A673 (cell line): ENCODE measurements around the gene TAAR8. TPM values are rescaled to one million over a fixed set of nuclear protein-coding genes. Genes with fewer than 3 reads are reported as not detected.
A peak's percentile ranks its signal among the peaks of the same experiment; 100 is the strongest.

Experiments
- BruUV-seq: library from RNA; stranded (reverse); fragments of 400-500 nt; replicated peaks from 2 replicates; lab custom pipeline; 2021; lab: Mats Ljungman, UMichigan
- CTCF ChIA-PET: fragments of 300-600 bp; sonication (Branson Sonifier 250); formaldehyde crosslinking; loops from one replicate; lab custom pipeline; 2022; ENCODE audit warnings: antibody characterized with exemption; lab: Charles Lee
- POLR2A ChIA-PET: fragments of 300-600 bp; sonication (Branson Sonifier 250); formaldehyde crosslinking; loops from one replicate; lab custom pipeline; 2022; ENCODE audit warnings: antibody characterized with exemption; ENCODE audit not compliant: low non-redundant PET; lab: Charles Lee
- DNase-seq: peaks from one replicate; pipeline ENCODE4 v3.0.0-alpha.2; 2015; ENCODE audit warnings: low spot score
- H3K27ac ChIP-seq: fragments of 200-600 bp; sonication (generic); 2 replicates; pipeline ENCODE4 v1.5.1; 2016; ENCODE audit warnings: mixed run types, low read depth, mild to moderate bottlenecking, mixed read lengths, antibody characterized with exemption, low read length; ENCODE audit not compliant: poor library complexity, severe bottlenecking
- H3K27me3 ChIP-seq: fragments of 200-600 bp; sonication (generic); replicated peaks from 2 replicates; pipeline ENCODE4 v1.6.1; 2017; ENCODE audit warnings: mixed run types, low read depth, mild to moderate bottlenecking, mixed read lengths, antibody characterized with exemption, low read length; ENCODE audit not compliant: insufficient read depth, poor library complexity
- H3K36me3 ChIP-seq: fragments of 200-600 bp; sonication (generic); 2 replicates; pipeline ENCODE4 v1.6.1; 2016; ENCODE audit warnings: mixed run types, mild to moderate bottlenecking, mixed read lengths, antibody characterized with exemption, low read length; ENCODE audit not compliant: insufficient read depth, poor library complexity, severe bottlenecking
- H3K4me1 ChIP-seq: fragments of 200-600 bp; sonication (generic); 2 replicates; pipeline ENCODE4 v1.6.1; 2017; ENCODE audit warnings: mixed run types, mild to moderate bottlenecking, mixed read lengths, antibody characterized with exemption, low read length; ENCODE audit not compliant: insufficient read depth, poor library complexity, severe bottlenecking
- H3K4me3 ChIP-seq: fragments of 200-600 bp; sonication (generic); 2 replicates; pipeline ENCODE4 v1.5.1; 2016; ENCODE audit warnings: low read depth, mixed run types, mild to moderate bottlenecking, mixed read lengths, low read length; ENCODE audit not compliant: poor library complexity, severe bottlenecking
- H3K9me3 ChIP-seq: fragments of 200-600 bp; sonication (generic); 2 replicates; pipeline ENCODE4 v1.6.1; 2016; ENCODE audit warnings: mixed run types, low read depth, mild to moderate bottlenecking, mixed read lengths, antibody characterized with exemption, low read length; ENCODE audit not compliant: poor library complexity, severe bottlenecking
- CTCF ChIP-seq: fragments of 300-800, 200-600 bp; sonication (generic); conservative IDR thresholded peaks from 2 replicates; pipeline ENCODE4 v1.5.1; 2017; ENCODE audit warnings: low read depth, mild to moderate bottlenecking, antibody characterized with exemption, low read length, moderate library complexity, mixed read lengths
- EZH2 ChIP-seq: fragments of 200-600 bp; sonication (generic); IDR thresholded peaks from 2 replicates; pipeline ENCODE4 v1.6.1; 2017; ENCODE audit warnings: borderline replicate concordance, low read depth, mild to moderate bottlenecking, mixed read lengths, antibody characterized with exemption, low read length; ENCODE audit not compliant: poor library complexity, severe bottlenecking
- intact Hi-C: fragments of 100-400 bp; cut with micrococcal nuclease; formaldehyde crosslinking; loops from one replicate; pipeline ENCODE4 v1.10.0; 2022; ENCODE audit not compliant: unreplicated experiment
- total RNA-seq: library from RNA; stranded (reverse); gene quantifications from 2 replicates; pipeline ENCODE4 v1.2.3, GENCODE V29; 2021

TAAR8 gene
- total RNA-seq, 1 experiment from 2014 or later = not detected

GRCh38 chr6:132511831-132512220 is 40.6 kb upstream of the TAAR8 start:
- BruUV-seq = no TSS peak
- intact Hi-C loops = no loop called here

GRCh38 chr6:132512342-132512637 is 40.2 kb upstream of the TAAR8 start:
- POLR2A ChIA-PET = no interaction called here

More at GRCh38 chr6:132511831-132512220, 40.6 kb upstream of the TAAR8 start:
- CTCF ChIA-PET = no interaction called here
- H3K4me3 ChIP-seq = peak overlapping the region; percentile 83
- POLR2A ChIA-PET = no interaction called here
- no peaks in the 10 kb centered on the region for H3K9me3 ChIP-seq
- H3K36me3 ChIP-seq = no peaks in the 10 kb centered on the region
- no peak for TF ChIP-seq EZH2
- no peak for TF ChIP-seq CTCF
- H3K4me1 ChIP-seq = peaks cover 6% of the 10 kb centered on the region
- H3K27ac ChIP-seq = no peak overlapping the region
- DNase-seq = no peak
- H3K27me3 ChIP-seq = peaks cover 22% of the 10 kb centered on the region

GRCh38 chr6:132512638-132513632 is 39.5 kb upstream of the TAAR8 start, which contains the start of gene STX7:
Gene STX7, minus strand, starts transcription at chr6:132513116. Its CDS starts 9,586 bp downstream, at chr6:132503530.
- peaks cover 6% of the 10 kb centered on the region for H3K4me1 ChIP-seq
- DNase-seq = peak; percentile 94
- intact Hi-C loops = no loop called here
- H3K27me3 ChIP-seq = peaks cover 31% of the 10 kb centered on the region
- POLR2A ChIA-PET = no interaction called here
- H3K9me3 ChIP-seq = no peaks in the 10 kb centered on the region
- no peaks in the 10 kb centered on the region for H3K36me3 ChIP-seq
- CTCF ChIA-PET = interaction anchor here (0.6 to 0.7 kb wide), 3 partner anchors 17 to 232 kb away, joined by 3 to 7 read pairs (median 4); no protein-coding TSS in a partner anchor
- peak within 1 kb of the TSS; percentile 35 for H3K27ac ChIP-seq
- TF ChIP-seq EZH2 (no peak), CTCF (no peak)
- no TSS peak for BruUV-seq
- H3K4me3 ChIP-seq = peak within 1 kb of the TSS; percentile 83

More at GRCh38 chr6:132512342-132512637, 40.2 kb upstream of the TAAR8 start:
- no TSS peak for BruUV-seq
- Histone ChIP-seq H3K36me3 (no peaks in the 10 kb centered on the region), H3K4me3 (peak overlapping the region; percentile 83), H3K9me3 (no peaks in the 10 kb centered on the region), H3K27ac (peak overlapping the region; percentile 35), H3K27me3 (peaks cover 24% of the 10 kb centered on the region), H3K4me1 (peaks cover 6% of the 10 kb centered on the region)
- no peak for TF ChIP-seq EZH2
- TF ChIP-seq CTCF = no peak
- DNase-seq = no peak
- CTCF ChIA-PET = interaction anchor here (0.6 kb wide), 1 partner anchor 231 kb away, joined by 7 read pairs; no protein-coding TSS in a partner anchor
- intact Hi-C loops = no loop called here
